GM21786 (cell line): ENCODE results near the gene NFE2L2.
A peak's percentile ranks its signal among the peaks of the same experiment; 100 is the strongest.
"Not testable (repeated sequence)": the region's sequence is repeated elsewhere in the genome, so short reads cannot be mapped to it uniquely, and the experiment has no call there.

ENCODE experiments used
- ATAC-seq: cut with Tn5 transposase; IDR thresholded peaks from one replicate; pipeline ENCODE4 v1.9.1; 2021; ENCODE audit not compliant: unreplicated experiment

The NFE2L2 gene

DNA sequence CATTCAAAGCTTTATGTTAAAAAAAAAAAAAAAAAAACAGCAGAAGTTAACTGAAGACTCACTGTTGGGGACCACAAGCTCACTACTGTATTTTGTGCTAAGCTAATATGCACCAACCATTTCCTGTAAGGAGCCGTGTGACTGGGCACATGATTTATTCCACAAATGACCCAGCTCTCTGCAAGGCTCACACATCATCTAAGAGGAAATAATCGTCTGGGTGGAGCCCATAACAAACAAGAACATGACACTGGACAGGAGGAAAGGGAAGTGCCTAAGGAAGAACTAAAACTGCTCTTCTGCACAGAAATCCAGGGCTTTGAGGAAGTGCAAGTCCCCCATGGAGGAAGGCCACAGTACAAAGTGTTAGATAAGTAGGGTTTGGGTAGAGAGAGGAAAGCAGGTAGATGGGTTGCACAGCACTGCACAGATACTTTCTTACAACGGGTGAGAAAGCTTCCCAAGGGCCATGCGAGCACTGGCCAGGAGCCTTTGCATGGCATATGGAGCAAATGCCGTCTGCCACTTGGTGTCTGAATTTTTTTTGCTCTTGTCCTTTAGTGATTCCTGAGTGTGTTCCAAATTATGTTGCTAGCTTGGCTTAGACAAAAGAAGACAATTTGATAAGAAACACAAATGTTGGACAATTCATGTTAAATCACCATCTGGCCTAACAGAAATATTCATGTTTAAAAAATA, 24.4 kb downstream of the NFE2L2 start:
- peak; percentile 85 for ATAC-seq

DNA sequence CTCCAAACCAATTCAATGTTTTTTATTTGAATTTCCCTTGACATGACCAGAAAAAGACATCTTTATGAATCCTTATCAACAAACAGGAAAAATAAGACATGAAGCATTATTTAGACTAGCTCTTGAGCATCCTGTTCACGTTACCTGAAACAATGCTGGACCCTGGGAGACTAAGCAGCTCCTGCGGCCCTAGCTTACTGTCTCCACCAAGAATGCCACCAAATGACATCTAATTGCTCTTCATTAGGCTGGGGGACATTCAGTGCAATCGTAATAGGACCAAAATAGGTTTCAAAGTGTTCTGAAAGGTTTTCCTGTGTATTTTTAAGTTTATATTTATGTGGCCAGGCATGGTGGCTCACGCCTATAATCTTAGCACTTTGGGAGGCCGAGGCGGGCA, 25.5 kb downstream of the NFE2L2 start:
- no peak for ATAC-seq

DNA sequence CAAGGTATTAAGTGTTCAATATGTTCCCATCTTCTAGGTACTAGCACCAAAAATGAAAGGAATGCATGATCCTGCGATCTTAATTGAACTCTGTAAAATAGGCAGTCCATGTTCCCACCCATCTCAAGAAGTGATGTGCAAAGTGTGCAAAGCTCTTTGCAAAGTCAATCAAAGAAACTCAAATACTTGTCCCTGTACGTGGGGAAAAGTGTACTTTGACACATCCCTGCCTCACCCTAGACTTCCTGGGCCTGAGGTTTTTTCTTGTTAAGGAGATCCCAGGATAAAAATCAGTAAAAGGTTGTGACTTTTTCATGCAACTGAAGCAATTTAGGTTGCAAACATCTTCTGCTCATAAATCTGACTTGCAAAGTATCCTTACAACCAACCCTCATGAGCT, 26.6 kb downstream of the NFE2L2 start:
- ATAC-seq: no peak

DNA sequence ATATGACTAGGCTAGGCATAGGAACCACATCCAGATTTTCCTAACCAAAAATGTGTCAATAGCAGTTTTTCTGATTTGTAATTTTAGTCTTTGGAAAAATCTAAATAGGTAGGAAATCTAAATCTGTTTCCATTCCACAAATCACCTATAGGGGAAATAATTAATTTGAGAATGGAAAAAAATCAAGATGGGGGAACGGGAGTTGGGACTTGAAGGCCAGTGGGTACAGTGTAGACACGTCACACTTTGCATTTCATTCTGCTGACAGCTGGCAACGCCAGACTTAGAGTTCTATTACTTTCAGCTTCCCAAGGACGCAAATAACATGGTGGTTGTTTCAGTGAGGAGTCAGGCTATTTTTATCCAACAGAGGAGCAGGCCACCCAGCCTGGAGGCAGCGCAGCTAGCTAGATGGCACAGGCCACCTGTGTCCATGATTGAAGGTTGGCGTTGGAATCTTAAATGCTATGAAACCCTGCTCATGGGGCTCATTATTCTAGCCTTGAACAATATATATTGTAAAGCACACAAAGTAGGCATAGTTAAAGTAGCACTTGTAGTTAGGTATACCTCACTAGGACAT, 28.6 kb downstream of the NFE2L2 start:
- no peak for ATAC-seq

DNA sequence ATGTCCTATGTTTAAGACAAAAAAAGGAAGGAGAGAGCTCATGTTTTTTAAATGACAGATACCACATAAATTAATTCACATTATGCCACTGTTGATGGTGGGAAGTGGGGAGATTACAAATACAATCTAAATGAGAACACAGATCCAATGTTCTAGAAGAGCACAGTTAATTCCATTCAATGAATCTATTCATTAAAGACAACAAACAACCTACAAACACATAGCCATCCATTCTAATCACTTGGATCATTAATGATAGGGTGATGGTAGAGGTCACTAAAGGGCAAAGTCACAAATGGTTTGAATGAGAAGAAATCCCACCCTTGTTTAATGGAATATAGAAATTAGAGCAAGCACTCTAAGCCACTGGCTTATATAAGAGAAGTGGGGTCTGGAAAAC, 30.3 kb downstream of the NFE2L2 start:
- ATAC-seq: no peak

DNA sequence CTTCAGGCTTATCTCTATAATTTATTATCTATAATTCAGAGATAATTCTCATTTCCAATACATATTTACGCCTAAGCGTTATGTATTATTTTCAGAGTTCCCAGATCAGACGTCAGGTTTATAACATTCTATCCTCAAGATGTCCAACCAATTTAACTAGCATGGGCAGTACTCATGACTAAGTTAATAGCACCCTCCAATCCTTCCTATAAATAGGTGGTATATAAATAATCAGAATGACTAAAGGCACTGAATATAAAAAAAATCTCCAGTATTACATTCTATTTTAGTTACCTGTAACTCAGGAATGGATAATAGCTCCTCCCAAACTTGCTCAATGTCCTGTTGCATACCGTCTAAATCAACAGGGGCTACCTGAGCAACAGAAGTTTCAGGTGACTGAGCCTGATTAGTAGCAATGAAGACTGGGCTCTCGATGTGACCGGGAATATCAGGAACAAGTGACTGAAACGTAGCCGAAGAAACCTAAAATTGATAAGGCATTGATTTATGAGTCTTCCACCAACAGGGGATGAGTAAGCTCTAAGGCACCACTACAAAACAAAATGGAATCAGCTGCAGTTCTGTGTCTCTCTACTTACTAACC, 32.3 kb downstream of the NFE2L2 start:
- ATAC-seq: no peak

DNA sequence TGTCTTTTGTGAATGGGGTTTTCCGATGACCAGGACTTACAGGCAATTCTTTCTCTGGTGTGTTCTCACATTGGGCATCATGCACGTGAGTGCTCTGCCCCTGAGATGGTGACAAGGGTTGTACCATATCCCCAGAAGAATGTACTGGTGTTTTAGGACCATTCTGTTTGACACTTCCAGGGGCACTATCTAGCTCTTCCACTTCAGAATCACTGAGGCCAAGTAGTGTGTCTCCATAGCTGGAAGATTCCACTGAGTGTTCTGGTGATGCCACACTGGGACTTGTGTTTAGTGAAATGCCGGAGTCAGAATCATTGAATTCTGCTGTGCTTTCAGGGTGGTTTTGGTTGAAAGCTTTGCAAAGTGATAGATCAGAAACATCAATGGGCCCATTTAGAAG, 33.3 kb downstream of the NFE2L2 start:
- no peak for ATAC-seq

DNA sequence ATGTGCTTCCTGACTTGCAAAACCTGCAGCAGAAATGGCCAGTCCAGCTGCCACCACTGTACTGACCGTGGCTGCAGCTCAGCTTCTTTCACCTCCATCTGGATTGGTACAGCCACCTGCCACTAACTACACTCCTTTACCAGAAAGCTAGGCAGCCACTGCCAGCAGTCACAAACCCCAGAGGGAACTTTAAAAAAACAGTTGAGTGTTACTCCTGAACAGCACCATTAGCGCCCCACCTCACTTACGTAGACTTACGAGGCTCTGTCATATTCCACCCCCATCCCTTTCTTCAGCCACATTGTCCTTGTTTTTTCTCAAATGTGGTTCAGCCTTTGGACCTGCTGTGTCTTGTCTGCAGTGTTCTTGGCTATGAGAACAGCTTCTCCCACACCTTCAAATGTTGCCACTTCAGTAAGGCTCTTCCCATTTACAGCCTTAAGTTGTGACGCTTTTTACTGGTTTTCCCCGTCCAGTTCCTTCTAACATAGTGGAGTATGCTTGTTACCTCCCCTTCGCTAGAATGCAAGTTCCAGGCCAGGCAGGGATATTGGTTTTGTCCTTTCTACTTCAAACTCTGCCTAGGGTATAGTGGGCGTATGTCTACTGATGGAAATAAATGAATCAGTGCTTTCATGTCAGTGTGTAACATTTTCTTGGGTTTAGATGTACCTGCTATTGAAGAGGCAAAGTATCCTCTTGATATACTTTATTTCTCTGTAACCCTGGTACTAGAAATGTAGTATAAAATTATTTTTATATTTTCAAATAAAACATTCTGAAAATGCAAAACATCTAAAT, 34.9 kb downstream of the NFE2L2 start:
- ATAC-seq: no peak

DNA sequence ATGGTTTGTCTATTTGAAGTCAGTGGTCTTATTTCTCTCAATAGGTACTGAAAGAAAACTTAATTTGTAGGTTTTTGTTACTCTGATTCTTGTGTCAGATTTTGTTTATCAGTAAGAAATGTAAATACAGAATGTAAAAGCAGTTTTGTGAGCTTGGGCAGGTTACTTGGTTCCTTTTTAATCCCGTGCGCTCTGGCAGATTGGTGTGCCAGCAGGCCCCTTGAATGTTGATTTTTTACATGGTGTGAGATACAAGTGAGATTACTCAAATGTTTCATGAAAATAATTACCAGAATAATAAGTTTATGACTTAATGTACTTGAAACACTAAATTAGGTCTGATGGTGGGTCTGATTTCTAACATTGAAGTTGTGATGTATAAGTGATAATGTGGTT, 38.6 kb downstream of the NFE2L2 start:
- no peak for ATAC-seq

DNA sequence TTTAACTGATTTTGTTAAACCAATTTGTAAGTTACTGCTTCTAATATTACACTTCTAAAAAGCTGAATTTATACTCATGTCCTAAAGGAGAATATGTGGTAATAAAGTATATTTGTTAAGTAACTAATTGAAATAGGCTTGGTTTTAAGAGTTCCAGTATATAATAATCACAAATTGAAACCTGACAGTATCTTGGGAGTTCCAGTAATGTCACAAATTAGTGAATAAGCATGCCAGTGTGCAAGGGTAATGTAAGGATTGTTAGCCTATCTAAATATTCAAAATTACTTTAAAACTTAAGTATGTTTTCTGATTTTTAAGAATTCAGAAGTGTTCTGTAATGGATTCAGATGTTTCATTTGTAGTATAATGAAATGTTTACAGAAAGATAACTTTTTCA, 41.1 kb downstream of the NFE2L2 start:
- ATAC-seq: not testable (repeated sequence)

DNA sequence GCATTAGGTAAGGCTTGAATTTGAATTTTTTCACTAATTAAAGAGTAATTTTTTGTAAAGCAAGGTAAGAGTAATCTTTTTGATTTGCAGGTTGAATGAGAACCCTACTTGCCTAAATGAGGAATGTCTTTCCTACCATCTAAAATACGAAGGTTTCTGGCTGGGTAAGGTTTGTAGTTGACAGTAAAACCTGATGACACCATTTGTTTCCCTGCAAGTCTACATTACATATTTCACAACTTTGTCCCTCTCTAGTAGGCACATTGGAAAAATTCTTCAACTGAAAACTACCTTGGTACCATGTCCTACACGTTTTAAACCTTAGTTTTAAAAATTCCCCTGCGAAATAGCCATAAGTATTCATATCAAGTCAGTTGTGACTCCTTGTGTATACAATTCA, 42.6 kb downstream of the NFE2L2 start:
- ATAC-seq: no peak

DNA sequence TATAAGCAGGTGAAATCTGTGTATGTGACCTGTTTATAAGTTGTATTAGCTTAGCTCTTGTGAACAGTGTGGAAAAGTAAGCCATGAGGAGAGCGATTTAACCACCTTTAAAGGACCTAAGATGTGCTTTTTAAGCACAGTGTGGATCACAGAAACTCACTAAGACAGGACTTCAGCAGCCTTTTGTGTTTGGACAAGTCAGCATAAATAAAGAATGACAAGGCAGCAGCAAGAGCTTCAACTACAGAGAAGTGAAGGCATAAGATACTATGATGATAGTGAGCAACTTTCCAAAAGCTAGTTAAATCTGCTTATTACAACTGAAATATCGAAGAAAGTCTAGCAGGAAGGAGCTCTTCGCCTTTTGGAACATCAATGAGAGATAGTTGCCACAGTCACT, 43.0 kb downstream of the NFE2L2 start:
- no peak for ATAC-seq

DNA sequence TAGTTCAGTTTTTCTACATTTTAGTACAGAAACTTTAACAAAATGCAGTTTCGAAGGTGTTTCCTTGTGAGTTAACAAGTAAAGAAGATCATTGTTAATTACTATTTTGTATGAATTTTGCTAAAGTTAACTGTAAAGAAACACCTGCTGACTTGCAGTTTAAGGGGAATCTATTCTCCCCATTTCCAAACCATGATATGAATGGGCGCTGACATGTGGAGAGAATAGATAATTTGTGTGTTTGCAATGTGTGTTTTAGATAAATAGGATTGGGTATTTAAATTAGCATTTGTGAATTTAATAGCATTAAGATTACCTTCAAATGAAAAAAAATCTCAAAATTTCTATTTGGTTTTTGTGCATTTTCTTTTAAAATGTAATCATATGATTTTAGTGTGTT, 44.7 kb downstream of the NFE2L2 start:
- not testable (repeated sequence) for ATAC-seq

DNA sequence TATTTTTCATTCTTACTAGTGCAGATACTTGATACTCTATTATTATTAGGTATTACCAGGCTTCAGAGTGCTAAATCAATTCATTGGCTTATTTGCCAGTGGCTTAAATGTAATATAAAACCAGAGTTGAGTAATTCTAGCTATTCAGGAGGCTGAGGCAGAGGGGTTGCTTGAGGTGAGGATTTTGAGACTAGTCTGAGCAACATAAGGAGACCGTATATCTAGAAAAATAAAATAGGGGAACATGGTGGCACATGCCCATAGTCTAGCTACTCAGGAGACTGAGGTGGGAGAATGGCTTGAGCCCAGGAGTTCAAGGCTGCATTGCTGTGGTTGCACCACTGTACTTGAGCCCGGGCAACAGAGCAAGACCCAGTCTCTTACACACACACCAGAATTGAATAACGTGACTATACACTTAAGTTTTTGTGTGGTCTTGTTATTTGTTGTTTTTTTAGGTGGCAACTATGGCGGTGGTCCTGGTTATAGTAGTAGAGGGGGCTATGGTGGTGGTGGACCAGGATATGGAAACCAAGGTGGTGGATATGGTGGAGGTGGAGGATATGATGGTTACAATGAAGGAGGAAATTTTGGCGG, 47.2 kb downstream of the NFE2L2 start:
- ATAC-seq: no peak

DNA sequence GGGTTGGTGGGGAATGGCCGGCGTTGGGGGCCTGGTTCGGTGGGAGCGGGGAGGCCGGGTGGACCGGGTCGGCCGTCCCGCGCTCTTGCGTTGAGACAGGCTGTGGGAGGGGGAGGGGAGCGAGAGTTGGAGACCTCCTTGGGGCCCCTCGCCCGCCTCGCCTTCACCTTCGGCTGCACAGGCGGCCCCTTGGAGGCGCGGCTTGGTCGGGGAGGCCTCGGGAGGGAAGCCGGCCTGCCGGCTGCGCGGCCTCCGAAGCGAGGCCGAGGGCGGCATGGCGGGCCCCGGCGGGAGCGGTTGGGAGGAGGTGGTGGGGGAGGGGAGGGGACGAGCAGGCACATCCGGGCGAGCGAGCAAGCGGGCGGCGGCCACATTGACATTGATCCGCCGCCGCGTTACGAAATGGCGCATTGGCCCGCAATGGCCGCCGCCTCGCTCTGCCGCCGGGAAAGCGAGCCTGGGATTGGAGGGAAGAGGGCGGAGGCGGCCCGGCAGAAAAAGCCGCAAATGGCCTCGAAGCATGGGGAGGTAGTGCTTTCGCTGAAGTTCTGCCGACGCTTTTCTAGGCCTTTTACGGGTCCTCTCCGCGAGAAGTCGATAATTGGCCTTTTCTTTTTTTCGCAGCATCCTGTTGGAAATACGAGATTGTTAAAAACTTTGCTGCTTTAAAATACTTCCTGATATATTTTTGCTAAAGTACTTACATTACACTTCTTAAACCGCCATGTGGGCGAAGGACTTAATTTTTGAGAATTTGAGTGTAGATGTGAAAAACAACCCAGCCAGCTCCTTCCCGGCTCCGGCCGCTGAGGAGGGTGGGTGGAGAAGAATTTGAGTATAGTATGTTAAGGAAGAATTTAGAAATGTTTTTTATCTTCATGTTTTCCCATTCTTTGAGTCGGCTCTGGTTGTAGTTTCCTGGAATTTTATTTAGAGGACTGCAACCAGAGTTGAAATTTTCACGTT, 51.4 kb downstream of the NFE2L2 start:
- peak; percentile 35 for ATAC-seq

DNA sequence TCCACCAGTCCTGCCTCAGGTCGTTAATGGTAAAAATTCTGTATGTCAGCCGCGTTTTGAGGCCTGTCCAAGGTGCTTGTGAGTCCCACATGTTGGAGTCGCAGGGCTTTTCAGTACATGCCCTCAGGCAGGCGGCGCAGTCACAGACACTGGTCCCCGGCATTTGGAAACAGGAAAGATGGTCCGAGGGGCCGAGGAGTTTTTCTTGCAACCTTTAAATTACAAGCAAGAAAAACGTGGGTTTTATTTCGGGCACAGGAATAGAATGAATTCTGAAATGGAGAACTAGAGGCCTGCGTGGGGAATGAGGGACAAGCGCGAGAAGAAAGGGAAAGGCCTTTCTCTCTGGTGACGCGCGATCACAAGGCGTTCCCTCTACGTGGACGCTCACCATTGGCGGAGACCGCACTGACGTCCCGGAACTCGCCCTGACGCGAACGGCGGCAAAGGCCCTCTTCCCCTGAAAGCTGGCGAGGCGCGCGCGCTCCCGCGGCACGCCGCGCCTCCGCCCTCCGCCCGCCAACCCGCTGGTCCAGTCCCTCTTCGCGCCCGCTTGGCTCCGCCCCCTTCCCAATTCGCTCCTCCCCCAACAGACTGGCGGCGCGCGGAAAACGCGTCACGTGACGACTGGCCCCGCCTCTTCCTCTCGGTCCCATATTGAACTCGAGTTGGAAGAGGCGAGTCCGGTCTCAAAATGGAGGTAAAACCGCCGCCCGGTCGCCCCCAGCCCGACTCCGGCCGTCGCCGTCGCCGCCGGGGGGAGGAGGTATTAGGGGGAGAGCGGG, 52.2 kb downstream of the NFE2L2 start, which contains the start of gene HNRNPA3:
Gene HNRNPA3 (plus strand): TSS at position 689 of the 785 bp plus-strand sequence. CDS start 6 bp downstream, at position 695.
- peak; percentile 90 for ATAC-seq

DNA sequence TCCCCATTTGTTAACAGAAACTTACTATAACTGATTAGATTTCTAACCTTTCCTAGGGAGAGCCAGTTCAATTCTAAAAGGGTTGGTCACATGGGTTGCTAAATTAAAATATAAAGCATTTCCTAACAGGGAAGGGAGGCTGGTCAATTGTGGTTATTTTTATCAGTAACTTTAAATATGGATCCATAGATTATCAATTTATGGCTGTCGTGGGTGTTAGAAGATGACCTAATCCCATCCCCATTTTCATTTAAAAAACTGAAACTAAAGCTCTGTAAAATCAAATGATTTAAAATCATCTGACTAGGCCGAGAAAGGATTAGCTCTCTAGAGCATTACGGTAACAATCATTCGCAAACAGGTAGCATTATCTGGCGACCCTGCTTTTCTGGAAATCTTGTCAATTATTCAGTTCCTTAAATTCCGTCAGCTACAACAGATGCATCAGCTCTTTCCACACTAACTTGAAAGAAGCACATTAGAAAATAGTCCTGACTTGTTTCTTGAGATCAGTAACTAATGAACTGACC, 52.9 kb downstream of the NFE2L2 start:
- ATAC-seq: no peak

DNA sequence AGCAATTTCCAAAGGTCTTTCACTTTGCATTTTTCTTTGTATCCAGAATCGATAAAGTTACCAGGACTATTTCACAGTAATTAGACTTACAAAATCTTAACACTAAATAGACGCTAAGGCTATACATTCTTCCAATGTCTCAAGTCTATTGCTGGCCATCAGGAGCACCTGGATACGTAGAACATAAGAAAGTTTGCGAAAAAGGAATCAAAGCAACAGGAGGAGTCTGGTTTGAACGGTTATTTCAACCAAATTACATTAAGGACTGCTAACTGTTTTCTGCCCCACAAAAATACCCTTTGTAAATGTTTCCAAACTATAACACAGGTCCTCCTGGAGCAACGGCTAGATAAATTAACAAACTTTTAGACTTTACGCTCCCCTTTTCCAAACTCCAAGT, 53.4 kb downstream of the NFE2L2 start:
- no peak for ATAC-seq

DNA sequence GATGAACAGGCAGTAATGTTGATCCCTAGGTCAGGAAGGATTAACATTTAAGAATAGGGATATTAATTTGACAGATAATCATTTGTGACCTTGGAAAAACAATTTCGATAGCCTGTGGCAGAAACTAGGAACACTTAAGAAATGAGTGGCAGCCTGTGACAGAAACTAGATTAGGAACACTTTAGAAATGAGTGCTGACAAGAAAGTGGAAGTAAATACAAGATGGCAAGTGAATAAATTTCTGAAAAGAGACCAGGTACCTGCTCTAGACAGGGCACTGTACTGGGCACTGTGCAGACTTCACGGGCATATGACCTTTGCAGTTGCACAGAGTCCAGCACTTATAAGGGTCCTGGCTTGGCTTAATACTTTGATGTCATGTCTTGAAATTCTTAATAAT, 57.4 kb downstream of the NFE2L2 start:
- peak; percentile 91 for ATAC-seq
